Non-pigmented ciliary epithelial cell (primary cell): ENCODE data around the gene SSBP3.

Experiments used
- DNase-seq: peaks from one replicate; pipeline ENCODE4 v3.0.0-alpha.2; 2010; ENCODE audit warnings: low read depth

SSBP3 gene

DNA sequence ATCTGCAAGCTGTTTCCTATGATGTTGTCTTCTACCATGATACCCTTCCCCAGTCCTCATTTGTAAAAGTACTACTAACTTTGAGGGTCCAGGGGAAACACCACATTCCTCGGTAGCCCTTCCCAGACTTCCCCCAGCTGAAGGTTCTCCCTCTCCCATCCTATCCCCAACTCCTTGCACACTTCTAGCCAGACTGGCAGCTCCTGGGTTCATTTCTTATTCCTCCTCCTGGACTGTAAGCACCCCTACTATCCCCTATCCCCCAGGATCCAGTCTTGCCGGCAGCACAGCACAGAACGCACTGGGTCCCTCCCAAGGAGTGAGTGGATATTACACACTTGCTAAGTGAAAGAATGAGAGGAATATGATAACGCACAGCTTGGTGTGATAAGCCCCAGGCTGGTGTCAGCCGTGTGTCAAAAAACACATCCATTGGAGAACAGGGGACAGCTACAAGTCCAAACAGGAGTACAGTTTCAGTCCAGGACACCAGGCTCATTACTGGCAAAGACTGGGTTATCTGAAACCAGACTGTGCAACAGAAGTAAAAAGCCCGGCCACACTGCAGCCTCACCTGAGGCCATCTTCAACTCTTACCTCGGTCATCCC, 100.2 kb downstream of the SSBP3 start:
- no peak for DNase-seq

DNA sequence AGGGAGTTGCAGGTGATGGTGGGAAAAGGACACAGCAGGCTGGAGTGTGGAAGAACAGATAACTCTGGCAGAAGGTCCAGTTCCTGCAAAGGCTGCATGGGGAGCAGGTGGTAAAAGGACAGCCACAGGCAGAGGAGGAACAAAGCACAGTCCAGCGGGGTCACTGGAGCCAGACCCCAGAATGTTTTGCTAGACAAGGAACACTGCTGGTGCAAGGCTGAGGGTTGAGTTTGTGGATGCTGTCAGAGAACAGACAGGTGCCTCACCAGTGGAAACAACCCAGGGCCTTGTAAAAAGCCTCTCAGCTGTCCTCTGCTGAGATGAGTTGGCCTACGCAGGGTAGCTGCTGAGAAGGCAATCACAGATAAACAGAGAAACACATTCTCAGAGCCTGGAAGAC, 101.7 kb downstream of the SSBP3 start:
- DNase-seq, result no peak

DNA sequence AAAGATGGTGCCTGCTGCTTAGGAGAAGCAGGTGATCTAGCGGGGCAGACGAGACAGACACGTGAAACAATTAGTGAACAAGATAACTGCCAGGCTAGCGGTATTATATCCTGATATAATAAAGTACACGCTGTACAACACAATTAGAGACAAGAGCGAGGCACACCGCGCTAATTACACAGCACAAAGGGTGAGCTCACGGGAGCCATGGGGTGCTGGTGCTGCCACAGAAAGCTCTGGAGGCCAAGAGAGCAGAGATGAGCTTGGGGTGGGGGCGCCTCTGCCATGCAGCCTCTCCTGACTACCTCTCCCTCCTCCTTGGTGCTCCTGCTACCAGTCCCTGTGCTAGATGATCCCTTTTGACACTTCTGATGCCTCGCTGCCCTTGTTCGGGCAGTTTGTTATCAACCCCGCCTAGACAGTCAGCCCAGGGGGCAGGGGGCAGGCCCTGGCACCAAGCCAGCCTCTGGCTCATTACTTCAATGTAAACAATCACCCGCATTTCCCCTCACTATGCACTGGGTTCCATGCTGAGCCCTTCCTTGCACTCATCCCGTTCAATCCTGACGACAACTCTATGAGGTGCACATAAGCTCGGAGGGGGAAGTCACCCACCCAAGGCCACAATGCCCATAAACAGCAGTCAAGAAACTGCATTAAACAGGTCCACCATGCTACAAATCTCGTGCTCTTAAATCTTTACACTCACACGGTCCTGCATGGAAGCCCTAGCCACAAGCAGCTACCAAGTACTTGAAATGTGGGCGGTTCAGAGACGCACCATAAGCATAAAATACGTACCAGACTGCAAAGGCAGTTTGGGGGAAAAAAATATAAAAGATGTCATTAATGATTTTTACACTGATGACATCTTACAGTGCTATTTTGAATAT, 103.0 kb downstream of the SSBP3 start:
- no peak for DNase-seq

DNA sequence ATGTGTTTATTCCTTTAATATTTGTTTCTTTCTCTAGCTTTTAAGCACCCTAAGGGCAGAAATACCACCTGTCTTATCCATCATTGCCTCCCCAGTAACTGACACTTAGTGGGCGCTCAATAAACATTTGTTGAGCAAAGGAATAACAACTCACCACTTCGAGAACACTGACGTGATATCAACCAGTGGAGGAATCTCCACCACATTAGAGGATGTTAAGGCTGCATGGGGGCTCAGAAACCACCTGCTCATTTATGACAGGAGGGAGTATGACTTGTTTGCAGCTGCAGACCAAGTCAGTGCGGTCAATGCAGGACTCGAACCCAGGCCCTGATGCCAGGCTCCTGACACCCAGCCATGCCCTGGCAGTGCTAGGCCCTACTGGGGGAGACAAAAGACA, 103.6 kb downstream of the SSBP3 start:
- DNase-seq, result no peak

DNA sequence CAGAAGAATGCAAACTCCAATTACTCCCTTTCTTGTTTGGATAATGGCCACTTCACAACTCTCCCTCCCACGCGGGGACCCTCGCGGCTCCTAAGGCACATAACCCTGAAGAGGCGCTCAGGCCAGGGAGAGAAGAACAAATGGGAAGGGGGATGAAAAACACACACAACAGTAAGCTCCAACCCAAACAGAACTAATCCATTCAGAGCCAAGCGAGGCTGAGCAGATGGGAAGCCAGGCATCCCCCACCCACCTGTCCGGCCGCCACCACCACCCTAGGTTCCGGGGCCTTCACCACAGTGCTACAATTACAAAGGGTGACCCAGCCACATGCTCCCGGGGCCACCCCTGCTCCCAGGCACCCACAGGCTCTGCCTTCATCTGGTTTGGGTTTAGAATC, 104.7 kb downstream of the SSBP3 start:
- no peak for DNase-seq

GRCh38 chr1:54300401-54300800, 105.8 kb downstream of the SSBP3 start:
- DNase-seq, result no peak

DNA sequence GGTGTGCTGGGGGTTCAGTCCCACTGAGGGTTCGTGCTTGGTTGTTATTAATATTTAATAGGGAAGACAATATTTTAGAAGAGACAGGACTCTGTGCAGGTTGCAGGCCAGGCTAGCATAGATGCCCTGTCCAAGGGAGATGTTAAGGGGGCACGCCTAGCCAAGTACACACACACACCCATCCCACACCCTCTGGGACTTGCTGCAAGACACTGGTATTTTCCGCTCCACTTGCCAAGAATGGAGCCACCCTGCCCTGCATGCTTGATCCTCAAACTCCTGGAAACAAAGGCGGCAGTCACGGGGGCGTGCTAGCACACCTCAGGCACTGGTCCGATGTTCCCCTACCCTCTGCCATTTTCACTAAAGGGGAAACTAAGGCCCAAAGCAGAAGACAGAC, 107.2 kb downstream of the SSBP3 start:
- no peak for DNase-seq

DNA sequence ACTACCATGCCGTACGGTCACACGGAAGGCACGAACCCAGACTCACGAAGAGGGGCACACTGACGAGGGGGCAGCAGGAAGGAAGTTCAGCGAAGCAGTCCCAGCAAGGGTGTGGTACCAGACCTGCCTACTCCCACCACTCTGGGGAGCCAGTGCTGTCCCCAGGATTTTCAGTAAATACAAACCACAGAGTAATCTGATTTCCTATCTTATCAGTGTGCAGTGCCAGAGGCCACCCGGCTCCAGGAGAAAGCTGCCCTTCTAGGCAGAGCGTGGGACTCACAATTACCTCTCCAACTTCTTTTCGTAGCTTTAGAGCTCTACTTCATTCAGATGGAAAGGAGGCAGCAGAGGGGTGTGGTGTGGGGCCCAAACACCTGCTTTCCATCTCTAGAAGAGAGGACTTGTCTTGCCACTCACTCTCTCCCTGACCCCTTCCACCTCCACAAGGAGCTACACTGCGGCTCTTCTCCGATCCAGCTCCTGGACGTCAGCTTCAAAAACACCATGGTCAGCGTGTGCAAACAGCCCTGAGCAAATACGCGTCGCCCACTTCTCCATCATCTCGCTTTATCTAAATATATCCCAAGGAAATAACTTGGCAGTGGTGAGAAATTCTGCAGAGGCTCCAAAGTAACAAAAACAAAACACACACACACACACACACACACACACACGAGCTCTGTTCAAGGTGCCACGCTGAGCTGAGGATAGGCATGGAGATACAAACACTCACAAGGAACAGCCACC, 107.7 kb downstream of the SSBP3 start:
- no peak for DNase-seq

DNA sequence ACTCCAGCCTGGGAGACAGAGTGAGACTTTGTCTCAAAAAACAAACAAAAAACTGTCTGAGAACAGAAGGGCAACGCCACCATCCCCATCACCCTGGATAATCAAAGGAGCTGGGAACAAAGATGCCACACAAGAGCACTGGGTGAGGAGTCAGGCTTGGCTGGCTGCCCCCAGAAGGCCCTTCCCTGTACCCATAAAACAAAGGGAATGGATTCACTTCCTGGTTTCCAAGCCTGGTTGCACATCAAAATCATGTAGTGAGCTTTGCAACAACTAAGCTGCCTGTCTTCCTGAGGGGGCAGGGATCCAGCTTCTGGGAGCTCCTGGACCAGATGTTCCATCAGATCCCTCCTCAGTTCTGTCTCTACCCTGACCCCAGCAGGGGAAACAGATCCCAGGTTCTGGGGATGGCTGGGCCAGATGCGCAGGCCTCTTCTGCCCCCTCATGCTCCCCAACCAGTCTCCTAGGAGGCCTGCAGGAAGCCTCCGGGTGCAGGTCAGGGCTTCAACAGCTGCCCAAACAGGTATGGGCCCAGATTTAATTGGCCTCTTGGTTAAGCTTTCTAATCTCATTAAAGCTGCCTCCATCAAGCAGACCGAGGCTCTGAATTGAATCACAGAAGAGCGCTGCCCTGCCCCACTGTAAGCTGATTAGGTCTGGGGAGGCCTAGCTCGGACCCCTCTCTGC, 108.5 kb downstream of the SSBP3 start:
- no peak for DNase-seq

DNA sequence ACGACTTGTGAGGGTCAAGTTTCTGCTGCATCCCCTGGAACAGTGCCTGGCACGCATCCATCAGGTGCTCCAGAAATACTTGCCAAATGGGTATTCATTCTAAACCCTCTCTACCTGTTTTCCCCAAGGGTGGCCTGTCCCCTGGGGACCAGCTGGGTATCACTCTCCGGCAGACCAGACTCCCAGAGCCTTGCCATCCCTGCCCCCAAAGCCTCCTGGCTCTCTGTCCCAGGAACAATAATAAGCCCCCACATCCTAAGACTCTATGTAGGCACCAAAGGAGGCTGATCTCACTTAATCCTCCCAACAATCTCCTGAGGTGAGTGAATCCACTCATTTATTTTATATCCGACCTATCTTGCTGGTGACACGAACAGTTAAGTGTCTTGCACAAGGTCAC, 109.5 kb downstream of the SSBP3 start:
- DNase-seq, result no peak

DNA sequence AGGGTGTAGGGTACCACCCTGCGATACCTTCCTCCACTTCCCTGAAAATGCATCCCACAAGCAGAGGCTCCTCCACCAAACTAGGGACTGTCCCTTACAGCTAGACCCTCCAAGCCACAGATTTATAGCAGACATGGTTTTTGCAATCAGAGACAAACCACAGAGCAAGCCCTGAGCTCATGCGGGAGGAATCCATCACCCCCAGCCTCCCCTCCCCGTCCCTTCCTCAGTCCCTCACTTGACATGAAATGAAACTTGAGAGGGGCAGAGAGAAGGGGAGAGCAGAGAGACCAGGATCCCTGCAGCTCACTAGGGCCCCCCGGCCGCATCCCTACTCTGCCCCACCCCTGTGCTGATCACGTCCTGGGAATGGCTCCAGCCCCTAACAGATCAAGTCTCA, 111.3 kb downstream of the SSBP3 start:
- DNase-seq, result no peak

DNA sequence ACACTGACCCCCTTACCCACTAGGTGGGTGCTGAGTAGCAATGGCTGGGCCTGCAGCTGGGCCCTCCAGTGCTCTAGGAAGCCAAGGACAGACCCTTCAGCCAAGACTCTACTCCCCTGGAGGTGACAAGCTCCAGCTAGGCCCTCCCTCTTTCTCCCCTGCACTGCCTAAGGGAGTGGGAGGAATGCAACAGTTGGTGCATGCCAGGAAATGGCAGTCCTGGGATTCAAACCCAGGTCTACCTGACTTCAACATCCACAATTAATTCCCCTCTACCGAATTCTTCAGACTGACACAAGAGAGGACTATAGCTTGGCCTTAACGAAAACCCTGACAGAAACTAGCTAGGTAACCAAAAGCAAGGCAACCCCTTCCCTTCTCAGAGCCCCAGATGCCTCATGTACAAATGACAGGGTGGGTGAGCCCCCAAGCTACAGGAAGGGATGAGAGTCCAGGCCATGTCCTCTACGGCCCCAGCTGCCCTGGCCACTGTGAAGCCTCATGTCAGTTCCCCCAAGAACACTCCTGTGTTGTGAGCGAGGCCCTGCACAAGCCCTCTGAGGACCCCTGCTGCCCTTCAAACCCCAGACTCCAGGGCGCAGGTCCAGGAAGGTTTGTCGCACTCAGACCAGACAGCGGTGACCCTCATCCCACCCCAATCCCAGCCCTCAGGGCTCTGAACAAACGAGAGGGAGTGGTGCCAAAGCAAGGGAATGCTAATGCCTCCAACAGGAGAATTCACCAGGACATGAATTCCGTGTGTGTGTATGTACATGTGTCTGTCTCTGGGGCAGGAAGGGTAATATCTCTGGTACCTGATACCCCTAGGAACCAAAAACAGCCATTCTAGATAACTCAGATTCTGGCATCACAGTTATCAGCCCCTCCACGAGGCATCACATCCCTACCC, 113.9 kb downstream of the SSBP3 start:
- no peak for DNase-seq

DNA sequence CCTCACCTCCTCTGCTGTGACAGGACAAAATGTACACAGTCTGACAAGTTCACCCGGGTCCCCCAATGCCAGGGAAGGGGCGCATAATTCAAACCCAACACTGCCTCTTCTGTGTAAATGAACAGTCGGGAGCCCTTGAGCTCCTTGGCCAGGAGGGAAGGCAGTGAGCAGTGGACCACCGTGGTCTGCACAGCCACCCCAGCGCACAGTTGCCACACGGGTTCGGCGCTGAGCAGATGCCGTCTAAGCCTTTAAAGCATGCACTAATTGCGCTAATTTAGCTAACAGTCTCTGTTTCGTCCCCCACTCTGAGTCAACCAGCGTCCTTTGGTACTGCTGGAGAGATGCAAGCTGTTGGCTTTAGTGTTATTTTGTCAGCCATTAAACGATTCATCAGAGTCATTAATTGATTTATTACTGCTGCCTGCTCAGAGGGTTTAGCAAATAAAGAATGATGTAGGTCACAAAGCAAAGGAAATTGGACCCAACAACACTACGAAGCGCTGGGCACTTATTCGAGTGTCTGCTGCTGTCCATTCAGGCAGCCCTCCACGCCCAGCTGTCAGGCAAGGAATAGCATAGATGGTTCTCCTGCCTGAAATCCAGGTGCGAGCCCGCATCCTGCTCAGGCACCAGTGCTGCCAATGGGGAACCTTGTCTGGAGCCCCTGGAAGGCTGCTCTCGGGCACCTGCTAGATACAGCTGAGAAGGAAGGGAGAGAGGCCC, 114.8 kb downstream of the SSBP3 start:
- no peak for DNase-seq

DNA sequence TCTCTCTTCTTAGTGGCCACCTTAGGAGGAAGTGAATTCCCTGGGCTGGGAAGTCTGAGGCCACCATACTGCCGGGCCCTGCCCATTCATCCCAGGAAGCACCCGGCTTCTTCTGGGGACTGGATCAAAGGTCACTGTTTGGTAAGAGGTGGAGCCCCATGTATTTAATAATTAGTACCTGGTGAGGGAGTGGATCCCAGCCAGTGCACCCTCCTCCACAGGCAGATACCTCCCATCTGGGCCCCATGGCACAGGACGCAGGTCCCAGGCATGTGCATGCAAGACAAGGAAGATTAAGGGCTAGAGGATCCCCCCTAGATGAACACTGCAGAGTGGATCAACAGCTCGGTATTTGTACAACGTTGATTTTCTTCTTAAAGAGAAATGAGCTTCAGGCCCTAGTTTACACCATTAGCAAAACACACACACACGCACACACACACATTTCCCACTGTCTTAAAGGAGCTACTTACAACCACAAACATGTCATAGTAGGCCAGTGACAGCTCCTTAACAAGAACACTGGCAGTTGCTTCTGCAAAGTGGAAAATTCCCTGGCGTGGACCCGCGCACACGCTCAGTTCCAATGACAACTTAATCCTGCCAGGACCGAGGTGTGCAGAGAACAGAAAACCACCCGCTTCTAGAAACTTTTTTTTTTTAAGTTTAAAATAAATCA, 115.5 kb downstream of the SSBP3 start:
- no peak for DNase-seq

DNA sequence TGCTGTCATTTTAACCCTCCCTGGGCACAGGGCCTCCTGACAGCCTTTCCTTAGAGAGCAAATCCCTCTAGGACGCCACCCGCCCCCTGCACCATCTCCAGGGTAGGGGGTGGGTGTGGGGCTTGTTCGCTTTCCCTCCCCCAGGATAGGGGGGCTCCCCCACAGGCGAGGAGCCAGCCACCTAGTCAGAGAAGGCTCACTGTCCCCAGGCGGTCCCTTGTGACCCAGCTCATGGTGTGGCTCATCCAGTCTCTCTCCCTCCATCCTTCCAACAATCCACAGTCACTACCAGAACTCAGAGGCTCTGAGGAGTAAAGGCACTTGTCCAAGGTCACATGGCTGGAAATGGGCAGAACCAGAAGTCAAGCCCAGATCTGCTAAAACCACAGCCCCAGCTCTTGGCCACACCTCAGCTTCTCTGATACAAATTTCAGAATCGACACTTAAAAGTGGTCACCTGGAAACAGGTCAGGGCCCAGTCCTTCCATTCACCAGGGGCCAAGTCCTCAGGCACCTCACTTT, 116.4 kb downstream of the SSBP3 start:
- DNase-seq, result no peak

GRCh38 chr1:54287801-54288211, 118.4 kb downstream of the SSBP3 start:
- DNase-seq, result no peak

DNA sequence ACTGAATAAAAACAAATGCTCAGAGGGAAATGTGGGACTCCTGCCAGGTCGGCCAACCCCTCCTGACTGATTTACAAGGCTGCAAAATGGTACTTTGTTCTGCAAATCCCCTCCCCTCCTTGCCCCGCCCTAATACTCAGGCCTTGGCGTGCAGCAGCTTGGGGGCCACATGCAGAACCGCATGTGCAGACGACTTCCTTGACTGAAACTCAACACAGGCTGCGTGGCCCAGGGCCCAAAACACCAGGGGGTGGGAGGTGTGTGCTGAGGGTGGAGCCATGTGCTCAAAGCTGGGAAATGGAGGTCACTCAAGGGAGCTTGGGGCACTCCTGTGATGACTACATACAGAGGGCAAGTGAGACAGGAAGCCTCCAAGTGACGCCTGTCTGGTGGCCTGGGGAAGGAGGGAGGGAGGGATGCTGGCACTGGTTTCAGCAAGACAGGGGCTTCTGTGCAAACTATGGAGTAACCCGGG, 119.0 kb downstream of the SSBP3 start:
- no peak for DNase-seq

DNA sequence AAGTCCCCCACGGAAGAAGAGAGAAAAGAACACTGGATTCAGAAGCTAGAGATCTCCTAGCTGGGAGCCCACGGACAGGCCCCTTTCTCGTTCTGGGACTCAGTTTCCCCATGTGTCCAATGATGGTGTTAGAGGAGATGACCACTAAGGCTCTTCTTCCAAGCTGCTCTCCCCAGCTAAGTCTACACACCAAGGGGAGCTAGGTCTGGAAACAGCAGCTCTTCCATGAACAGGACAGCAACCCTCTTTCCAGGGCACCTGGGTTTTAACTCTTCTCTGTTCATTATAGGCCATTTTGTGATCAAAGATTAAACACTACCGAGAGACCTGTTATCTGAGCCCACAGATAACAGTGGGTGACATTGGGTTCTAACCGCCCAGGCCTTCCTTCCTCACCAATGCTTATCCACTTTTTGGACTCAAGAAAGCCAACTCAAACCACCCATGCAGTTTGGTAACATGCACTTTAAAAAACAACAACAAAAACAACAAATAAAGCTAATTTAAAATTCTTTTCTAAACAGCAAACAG, 120.3 kb downstream of the SSBP3 start:
- no peak for DNase-seq

DNA sequence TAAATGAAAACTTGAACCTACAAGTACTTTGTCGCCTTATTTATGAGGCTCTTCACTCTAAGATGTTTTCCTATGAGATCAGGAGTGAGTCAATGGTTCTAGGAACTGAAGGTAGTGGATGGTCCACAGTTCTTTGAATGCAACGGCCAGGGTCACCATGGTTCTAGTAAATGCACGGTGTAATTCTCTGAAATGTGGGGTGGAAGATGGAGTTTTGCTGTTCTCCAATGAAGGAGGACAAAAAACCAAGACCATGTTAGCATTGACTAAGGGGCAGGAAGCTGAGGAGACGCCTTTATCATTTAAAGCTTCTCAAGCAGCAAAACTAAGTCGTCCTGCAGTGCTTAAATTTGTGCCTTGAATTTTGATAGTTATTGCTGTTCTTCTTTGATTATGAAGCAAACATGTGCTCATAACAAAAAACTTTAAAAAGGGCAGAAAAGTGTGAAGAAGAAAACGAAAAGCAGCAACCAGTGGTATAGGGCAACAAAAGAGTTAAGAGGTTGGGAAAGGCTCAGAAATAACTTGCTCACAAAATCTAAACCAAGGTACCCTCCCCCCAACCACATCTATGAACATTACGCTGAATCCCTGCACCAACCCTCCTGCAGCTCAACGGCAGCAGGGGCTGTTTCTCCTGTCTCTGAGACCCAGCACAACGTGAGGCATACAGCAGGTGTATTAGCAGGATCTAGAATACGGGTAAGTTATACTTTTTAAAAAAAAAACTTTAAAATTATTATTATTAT, 121.2 kb downstream of the SSBP3 start:
- no peak for DNase-seq
